Spleen (tissue), 11 donors: ENCODE measurements around the gene OLFM3. TPM values are rescaled to one million over a fixed set of nuclear protein-coding genes. Genes with fewer than 3 reads are reported as not detected.

Experiments
- DNase-seq: peaks from one replicate; pipeline ENCODE4 v3.0.0-alpha.2; 2020
- H3K27ac ChIP-seq, 8 donors: fragments of 200-600 bp; sonication (generic) in 7 of 8; 1 replicate in 4 of 8; 2 replicates in 4 of 8; pipeline versions ENCODE4 v1.5.0 to v1.8.0; 2016 to 2021; ENCODE audit warnings: inconsistent platforms in 4 of 8, mild to moderate bottlenecking in 4 of 8, moderate library complexity in 1 of 8
- H3K27me3 ChIP-seq, 7 donors: fragments of 200-600 bp; sonication (generic) in 6 of 7; replicated peaks in 1 of 7; 1 replicate in 4 of 7; 2 replicates in 3 of 7; pipeline versions ENCODE4 v1.5.0 to v1.8.0; 2016 to 2021; ENCODE audit warnings: inconsistent platforms in 3 of 7, mild to moderate bottlenecking in 1 of 7
- H3K36me3 ChIP-seq, 6 donors: fragments of 200-600 bp; sonication (generic) in 5 of 6; 1 replicate in 4 of 6; 2 replicates in 2 of 6; pipeline versions ENCODE4 v1.5.0 to v1.8.0; 2016 to 2021; ENCODE audit warnings: inconsistent platforms in 2 of 6
- H3K4me1 ChIP-seq, 6 donors: fragments of 200-600 bp; sonication (generic) in 5 of 6; 1 replicate in 3 of 6; 2 replicates in 3 of 6; pipeline versions ENCODE4 v1.5.0 to v1.8.0; 2016 to 2021; ENCODE audit warnings: inconsistent platforms in 3 of 6
- H3K4me3 ChIP-seq, 8 donors: fragments of 200-600 bp; sonication (generic) in 7 of 8; 1 replicate in 4 of 8; 2 replicates in 4 of 8; pipeline versions ENCODE4 v1.5.0 to v1.8.0; 2016 to 2021; ENCODE audit warnings: inconsistent platforms in 4 of 8, mild to moderate bottlenecking in 4 of 8, moderate library complexity in 2 of 8
- H3K9me3 ChIP-seq, 8 donors: fragments of 200-600 bp; sonication (generic) in 7 of 8; 1 replicate in 4 of 8; 2 replicates in 4 of 8; pipeline versions ENCODE4 v1.5.0 to v1.8.0; 2016 to 2021; ENCODE audit warnings: inconsistent platforms in 4 of 8
- CTCF ChIP-seq, 11 experiments: fragments of 200-600 bp in 7 of 11; fragments of 450-650 bp in 4 of 11; sonication (generic) in 4 of 11; IDR thresholded peaks in 8 of 11; conservative IDR thresholded peaks in 3 of 11; 1 replicate in 7 of 11; 2 replicates in 4 of 11; pipeline versions ENCODE4 v1.4.0 to v1.8.0; 2016 to 2021; ENCODE audit warnings: antibody characterized with exemption in 11 of 11, inconsistent platforms in 4 of 11, mild to moderate bottlenecking in 1 of 11
- POLR2A ChIP-seq, 3 donors: fragments of 450-650 bp; IDR thresholded peaks; one replicate each; pipeline ENCODE4 v1.5.1; 2017; ENCODE audit warnings: antibody characterized with exemption in 3 of 3, mild to moderate bottlenecking in 1 of 3
- POLR2AphosphoS5 ChIP-seq, 3 donors: sonication (generic); formaldehyde crosslinking; IDR thresholded peaks; one replicate each; pipeline ENCODE4 v1.5.1; 2017; ENCODE audit warnings: antibody characterized with exemption in 3 of 3
- WGBS, 5 donors: extraction: QIAGEN DNeasy Blood & Tissue Kit in 3 of 5; methylation state at CpG; one replicate each; pipeline versions ENCODE4 v1.1.5 to v1.1.7; 2013 to 2018; 5-methylcytosine and 5-hydroxymethylcytosine counted together
- intact Hi-C: fragments of 100-400 bp; cut with DNase I; formaldehyde crosslinking; loops from one replicate; pipeline ENCODE4 v1.15.0; 2023; ENCODE audit warnings: low total_unique reads
- polyA plus RNA-seq, 3 donors: library from polyadenylated mRNA; stranded (reverse); fragments of 200-250 nt; gene quantifications; one replicate each; pipeline ENCODE4 v1.2.1, GENCODE V29; 2013
- total RNA-seq, 7 donors: library from RNA; depleted of rRNA in 3 of 7; stranded (reverse); fragments of >200 nt in 3 of 7; fragmentation: NEBNext Ultra II Directional in 4 of 7; extraction: Animal tissue kit (Norgen Biotek cat#: 25700) in 4 of 7; gene quantifications; one replicate each; pipeline versions ENCODE4 v1.1.0 to v1.2.1, GENCODE V29; 2016 to 2021
- donor health status: healthy with polysubstance abuse.
- donor health status: DM: no; HTN: no; CAD: no; lungs with moderate emphysema.
- donor health status: DM: no; HTN: no; CAD: no.
- donor health status: Bipolar disorder and iron deficiency.
- donor health status: healthy.
- donor health status: DM: no; HTN: no; CAD: no.
- donor health status: DM: yes; HTN: yes; CAD: no.

The OLFM3 gene
- total and polyA plus RNA-seq, 10 donors: not detected

GRCh38 chr1:101852936-101853335 lies 143.8 kb downstream of the OLFM3 start:
- Histone ChIP-seq H3K4me3 (no peak overlapping the region), H3K9me3 (no peaks in the 10 kb centered on the region), H3K4me1 (no peaks in the 10 kb centered on the region), H3K27ac (no peak overlapping the region), H3K27me3 (peaks cover 0 to 4% (median 0%) of the 10 kb centered on the region in 7 donors), H3K36me3 (no peaks in the 10 kb centered on the region)
- intact Hi-C loops: no loop called here
- WGBS, 5 donors: 77 to 84% (median 80%) methylated on average over 1 of the region's 1 CpG
- TF ChIP-seq POLR2A (IDR thresholded peaks at IDR 0.05) (no peak), POLR2AphosphoS5 (IDR thresholded peaks at IDR 0.05) (no peak), CTCF (IDR thresholded peaks at IDR 0.05 in 8 of 11, conservative IDR thresholded peaks at IDR 0.05 in 3 of 11) (no peak)
- DNase-seq: no peak

GRCh38 chr1:101849356-101849755 lies 147.4 kb downstream of the OLFM3 start:
- no peaks in the 10 kb centered on the region for H3K4me1 ChIP-seq
- no peaks in the 10 kb centered on the region for H3K9me3 ChIP-seq
- no peak overlapping the region for H3K4me3 ChIP-seq
- no peak for DNase-seq
- TF ChIP-seq POLR2AphosphoS5 (IDR thresholded peaks at IDR 0.05) (no peak), POLR2A (IDR thresholded peaks at IDR 0.05) (no peak), CTCF (IDR thresholded peaks at IDR 0.05 in 8 of 11, conservative IDR thresholded peaks at IDR 0.05 in 3 of 11) (no peak)
- H3K36me3 ChIP-seq: no peaks in the 10 kb centered on the region
- H3K27ac ChIP-seq: no peak overlapping the region
- 36 to 68% (median 49%) methylated on average over 1 of the region's 1 CpG for whole genome bisulfite sequencing, 5 donors
- intact Hi-C loops: no loop called here
- H3K27me3 ChIP-seq: peaks cover 0 to 13% (median 0%) of the 10 kb centered on the region in 7 donors

- Histone ChIP-seq H3K36me3 (no peaks in the 10 kb centered on the region), H3K27ac (no peak overlapping the region), H3K4me3 (no peak overlapping the region), H3K27me3 (peaks cover 0 to 13% (median 0%) of the 10 kb centered on the region in 7 donors), H3K4me1 (no peaks in the 10 kb centered on the region), H3K9me3 (no peaks in the 10 kb centered on the region)
- no peak for DNase-seq
- no peak for TF ChIP-seq CTCF (IDR thresholded peaks at IDR 0.05 in 8 of 11, conservative IDR thresholded peaks at IDR 0.05 in 3 of 11)
- TF ChIP-seq POLR2AphosphoS5 (IDR thresholded peaks at IDR 0.05): no peak
- no peak for TF ChIP-seq POLR2A (IDR thresholded peaks at IDR 0.05)
- 54 to 73% (median 63%) methylated on average over 3 of the region's 3 CpGs for WGBS, 5 donors
- intact Hi-C loops: no loop called here
Observed at GRCh38 chr1:101847626-101848025, 149.1 kb downstream of the OLFM3 start.

GRCh38 chr1:101846820-101847219 lies 149.9 kb downstream of the OLFM3 start:
- DNase-seq: no peak
- no peak for TF ChIP-seq CTCF (IDR thresholded peaks at IDR 0.05 in 8 of 11, conservative IDR thresholded peaks at IDR 0.05 in 3 of 11)
- TF ChIP-seq POLR2AphosphoS5 (IDR thresholded peaks at IDR 0.05): no peak
- TF ChIP-seq POLR2A (IDR thresholded peaks at IDR 0.05): no peak
- 30 to 38% (median 36%) methylated on average over 13 of the region's 13 CpGs for WGBS, 5 donors
- H3K4me3 ChIP-seq: no peak overlapping the region
- H3K27me3 ChIP-seq: peaks cover 0 to 13% (median 0%) of the 10 kb centered on the region in 7 donors
- no peaks in the 10 kb centered on the region for H3K4me1 ChIP-seq
- no peaks in the 10 kb centered on the region for H3K36me3 ChIP-seq
- no peaks in the 10 kb centered on the region for H3K9me3 ChIP-seq
- H3K27ac ChIP-seq: no peak overlapping the region
- intact Hi-C loops: no loop called here
